Hepatocyte (in vitro differentiated cells): Measurements from ENCODE around the gene SLC26A8.
"Not testable (repeated sequence)": the region's sequence is repeated elsewhere in the genome, so short reads cannot be mapped to it uniquely, and the experiment has no call there.

Experiments
- EZH2phosphoT487 ChIP-seq: fragments of 200-600 bp; sonication (generic); IDR thresholded peaks from one replicate; pipeline ENCODE4 v1.6.1; 2018; ENCODE audit warnings: antibody characterized with exemption, mild to moderate bottlenecking, low read depth, moderate library complexity; ENCODE audit not compliant: unreplicated experiment, severe bottlenecking
- TF ChIP-seq, protein P1 (sequence below): fragments of 200-600 bp; sonication (generic); IDR thresholded peaks from 2 replicates; pipeline ENCODE4 v1.5.1; 2016; ENCODE audit warnings: antibody characterized with exemption, mild to moderate bottlenecking; ENCODE audit not compliant: poor library complexity

GRCh38 chr6:35980126-35980525, 44.3 kb downstream of the SLC26A8 start:
- TF ChIP-seq, protein P1, sequence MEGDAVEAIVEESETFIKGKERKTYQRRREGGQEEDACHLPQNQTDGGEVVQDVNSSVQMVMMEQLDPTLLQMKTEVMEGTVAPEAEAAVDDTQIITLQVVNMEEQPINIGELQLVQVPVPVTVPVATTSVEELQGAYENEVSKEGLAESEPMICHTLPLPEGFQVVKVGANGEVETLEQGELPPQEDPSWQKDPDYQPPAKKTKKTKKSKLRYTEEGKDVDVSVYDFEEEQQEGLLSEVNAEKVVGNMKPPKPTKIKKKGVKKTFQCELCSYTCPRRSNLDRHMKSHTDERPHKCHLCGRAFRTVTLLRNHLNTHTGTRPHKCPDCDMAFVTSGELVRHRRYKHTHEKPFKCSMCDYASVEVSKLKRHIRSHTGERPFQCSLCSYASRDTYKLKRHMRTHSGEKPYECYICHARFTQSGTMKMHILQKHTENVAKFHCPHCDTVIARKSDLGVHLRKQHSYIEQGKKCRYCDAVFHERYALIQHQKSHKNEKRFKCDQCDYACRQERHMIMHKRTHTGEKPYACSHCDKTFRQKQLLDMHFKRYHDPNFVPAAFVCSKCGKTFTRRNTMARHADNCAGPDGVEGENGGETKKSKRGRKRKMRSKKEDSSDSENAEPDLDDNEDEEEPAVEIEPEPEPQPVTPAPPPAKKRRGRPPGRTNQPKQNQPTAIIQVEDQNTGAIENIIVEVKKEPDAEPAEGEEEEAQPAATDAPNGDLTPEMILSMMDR = not testable (repeated sequence)
- not testable (repeated sequence) for TF ChIP-seq EZH2phosphoT487
